ENCODE data around the gene ANKRD30A.

DNA sequence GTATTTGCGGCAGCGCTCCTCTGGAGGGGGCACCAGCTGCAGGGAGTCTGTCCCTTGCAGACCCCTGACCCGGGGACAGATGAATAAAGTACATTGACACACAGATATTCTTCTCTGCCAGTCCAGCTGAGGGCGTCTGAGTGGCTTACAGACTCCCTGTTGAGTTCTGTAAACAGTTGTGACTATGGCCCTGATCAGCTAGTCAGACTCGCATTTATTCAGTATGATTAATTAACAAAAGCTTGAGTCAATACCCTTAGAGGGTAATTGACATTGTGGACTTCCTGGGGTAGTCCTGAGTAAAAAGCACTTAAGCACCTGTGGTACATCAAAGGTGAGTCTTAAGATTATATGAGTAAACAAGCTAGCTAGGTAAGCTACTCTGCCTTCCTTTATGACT, 21.0 kb downstream of the ANKRD30A start:
- no peak for TF ChIP-seq POLR2A (IDR thresholded peaks at IDR 0.05)
- TF ChIP-seq, protein P1, sequence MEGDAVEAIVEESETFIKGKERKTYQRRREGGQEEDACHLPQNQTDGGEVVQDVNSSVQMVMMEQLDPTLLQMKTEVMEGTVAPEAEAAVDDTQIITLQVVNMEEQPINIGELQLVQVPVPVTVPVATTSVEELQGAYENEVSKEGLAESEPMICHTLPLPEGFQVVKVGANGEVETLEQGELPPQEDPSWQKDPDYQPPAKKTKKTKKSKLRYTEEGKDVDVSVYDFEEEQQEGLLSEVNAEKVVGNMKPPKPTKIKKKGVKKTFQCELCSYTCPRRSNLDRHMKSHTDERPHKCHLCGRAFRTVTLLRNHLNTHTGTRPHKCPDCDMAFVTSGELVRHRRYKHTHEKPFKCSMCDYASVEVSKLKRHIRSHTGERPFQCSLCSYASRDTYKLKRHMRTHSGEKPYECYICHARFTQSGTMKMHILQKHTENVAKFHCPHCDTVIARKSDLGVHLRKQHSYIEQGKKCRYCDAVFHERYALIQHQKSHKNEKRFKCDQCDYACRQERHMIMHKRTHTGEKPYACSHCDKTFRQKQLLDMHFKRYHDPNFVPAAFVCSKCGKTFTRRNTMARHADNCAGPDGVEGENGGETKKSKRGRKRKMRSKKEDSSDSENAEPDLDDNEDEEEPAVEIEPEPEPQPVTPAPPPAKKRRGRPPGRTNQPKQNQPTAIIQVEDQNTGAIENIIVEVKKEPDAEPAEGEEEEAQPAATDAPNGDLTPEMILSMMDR (IDR thresholded peaks at IDR 0.05) = no peak

Data from esophagus squamous epithelium (tissue), 4 donors.